ENCODE results near the gene CACNG4. TPM values are rescaled to one million over a fixed set of nuclear protein-coding genes. Genes with fewer than 3 reads are reported as not detected.

Gene CACNG4
- total RNA-seq, 2 donors from 2014 or later, result 9.5 to 12.9 TPM

GRCh38 chr17:67050066-67050465 lies 85.6 kb downstream of the CACNG4 start:
- H3K27ac ChIP-seq, result no peak overlapping the region
- H3K9me3 ChIP-seq, result no peaks in the 10 kb centered on the region
- intact Hi-C loops (cut with DNase I), result no loop called here
- H3K36me3 ChIP-seq, result no peaks in the 10 kb centered on the region
- TF ChIP-seq POLR2AphosphoS5 (IDR thresholded peaks at IDR 0.05) (no peak), CTCF (IDR thresholded peaks at IDR 0.05) (no peak), POLR2A (IDR thresholded peaks at IDR 0.05) (no peak)
- H3K4me3 ChIP-seq, result no peak overlapping the region
- H3K4me1 ChIP-seq (replicated peaks), result no peaks in the 10 kb centered on the region
- no peak for DNase-seq (ENCODE audit: low spot score)
- WGBS, result 94% methylated on average over 1 of the region's 1 CpG
- H3K27me3 ChIP-seq (replicated peaks; ENCODE audit: insufficient read depth), result no peaks in the 10 kb centered on the region

- no peak for DNase-seq (ENCODE audit: low spot score)
- H3K36me3 ChIP-seq, result no peaks in the 10 kb centered on the region
- 91% methylated on average over 6 of the region's 6 CpGs for WGBS
- TF ChIP-seq CTCF (IDR thresholded peaks at IDR 0.05), result no peak
- no peak for TF ChIP-seq POLR2AphosphoS5 (IDR thresholded peaks at IDR 0.05)
- TF ChIP-seq POLR2A (IDR thresholded peaks at IDR 0.05), result no peak
- intact Hi-C loops (cut with DNase I), result no loop called here
- no peak overlapping the region for H3K27ac ChIP-seq
- no peaks in the 10 kb centered on the region for H3K9me3 ChIP-seq
- no peak overlapping the region for H3K4me3 ChIP-seq
- H3K27me3 ChIP-seq (replicated peaks; ENCODE audit: insufficient read depth), result no peaks in the 10 kb centered on the region
- no peaks in the 10 kb centered on the region for H3K4me1 ChIP-seq (replicated peaks)
Observed at GRCh38 chr17:67050471-67051154, 86.1 kb downstream of the CACNG4 start.

GRCh38 chr17:67051155-67051538 lies 86.6 kb downstream of the CACNG4 start:
- H3K27ac ChIP-seq, result no peak overlapping the region
- no peaks in the 10 kb centered on the region for H3K4me1 ChIP-seq (replicated peaks)
- no peaks in the 10 kb centered on the region for H3K27me3 ChIP-seq (replicated peaks; ENCODE audit: insufficient read depth)
- no peaks in the 10 kb centered on the region for H3K9me3 ChIP-seq
- 78% methylated on average over 4 of the region's 4 CpGs for WGBS
- intact Hi-C loops (cut with DNase I), result no loop called here
- TF ChIP-seq POLR2A (IDR thresholded peaks at IDR 0.05) (no peak), POLR2AphosphoS5 (IDR thresholded peaks at IDR 0.05) (no peak), CTCF (IDR thresholded peaks at IDR 0.05) (no peak)
- no peaks in the 10 kb centered on the region for H3K36me3 ChIP-seq
- no peak for DNase-seq (ENCODE audit: low spot score)
- no peak overlapping the region for H3K4me3 ChIP-seq

- Histone ChIP-seq H3K4me3 (no peak overlapping the region), H3K4me1 (replicated peaks) (no peaks in the 10 kb centered on the region), H3K27me3 (replicated peaks; ENCODE audit: insufficient read depth) (no peaks in the 10 kb centered on the region), H3K36me3 (no peaks in the 10 kb centered on the region), H3K9me3 (no peaks in the 10 kb centered on the region), H3K27ac (no peak overlapping the region)
- 97% methylated on average over 5 of the region's 5 CpGs for WGBS
- intact Hi-C loops (cut with DNase I), result no loop called here
- DNase-seq (ENCODE audit: low spot score), result no peak
- no peak for TF ChIP-seq CTCF (IDR thresholded peaks at IDR 0.05)
- no peak for TF ChIP-seq POLR2A (IDR thresholded peaks at IDR 0.05)
- no peak for TF ChIP-seq POLR2AphosphoS5 (IDR thresholded peaks at IDR 0.05)
Observed at GRCh38 chr17:67051837-67052236, 87.3 kb downstream of the CACNG4 start.

GRCh38 chr17:67052720-67053437 lies 88.4 kb downstream of the CACNG4 start:
- no peak for DNase-seq (ENCODE audit: low spot score)
- H3K36me3 ChIP-seq, result no peaks in the 10 kb centered on the region
- 90% methylated on average over 9 of the region's 9 CpGs for WGBS

More at GRCh38 chr17:67052720-67053437, 88.4 kb downstream of the CACNG4 start:
- H3K4me3 ChIP-seq, result no peak overlapping the region
- TF ChIP-seq POLR2A (IDR thresholded peaks at IDR 0.05) (no peak), POLR2AphosphoS5 (IDR thresholded peaks at IDR 0.05) (no peak), CTCF (IDR thresholded peaks at IDR 0.05) (no peak)
- no peaks in the 10 kb centered on the region for H3K4me1 ChIP-seq (replicated peaks)
- no peaks in the 10 kb centered on the region for H3K9me3 ChIP-seq
- intact Hi-C loops (cut with DNase I), result no loop called here
- H3K27me3 ChIP-seq (replicated peaks; ENCODE audit: insufficient read depth), result no peaks in the 10 kb centered on the region
- no peak overlapping the region for H3K27ac ChIP-seq
